ENCODE results near the gene DCST2.

DCST2 gene

GRCh38 chr1:155033524-155033923, at the start of gene DCST2, which contains the start of gene DCST1:
TSS of gene DCST2 (minus strand) at chr1:155033781. CDS start at chr1:155033701, 80 bp downstream.
TSS of gene DCST1 (plus strand) at chr1:155033824. CDS start at chr1:155034037, 213 bp downstream.
- no peak for DNase-seq (ENCODE audit: low spot score)

GRCh38 chr1:155083052-155083541, 49.5 kb upstream of the DCST2 start:
- no peak for DNase-seq (ENCODE audit: low spot score)

GRCh38 chr1:155082301-155083051, 48.9 kb upstream of the DCST2 start:
- no peak for DNase-seq (ENCODE audit: low spot score)

DNA sequence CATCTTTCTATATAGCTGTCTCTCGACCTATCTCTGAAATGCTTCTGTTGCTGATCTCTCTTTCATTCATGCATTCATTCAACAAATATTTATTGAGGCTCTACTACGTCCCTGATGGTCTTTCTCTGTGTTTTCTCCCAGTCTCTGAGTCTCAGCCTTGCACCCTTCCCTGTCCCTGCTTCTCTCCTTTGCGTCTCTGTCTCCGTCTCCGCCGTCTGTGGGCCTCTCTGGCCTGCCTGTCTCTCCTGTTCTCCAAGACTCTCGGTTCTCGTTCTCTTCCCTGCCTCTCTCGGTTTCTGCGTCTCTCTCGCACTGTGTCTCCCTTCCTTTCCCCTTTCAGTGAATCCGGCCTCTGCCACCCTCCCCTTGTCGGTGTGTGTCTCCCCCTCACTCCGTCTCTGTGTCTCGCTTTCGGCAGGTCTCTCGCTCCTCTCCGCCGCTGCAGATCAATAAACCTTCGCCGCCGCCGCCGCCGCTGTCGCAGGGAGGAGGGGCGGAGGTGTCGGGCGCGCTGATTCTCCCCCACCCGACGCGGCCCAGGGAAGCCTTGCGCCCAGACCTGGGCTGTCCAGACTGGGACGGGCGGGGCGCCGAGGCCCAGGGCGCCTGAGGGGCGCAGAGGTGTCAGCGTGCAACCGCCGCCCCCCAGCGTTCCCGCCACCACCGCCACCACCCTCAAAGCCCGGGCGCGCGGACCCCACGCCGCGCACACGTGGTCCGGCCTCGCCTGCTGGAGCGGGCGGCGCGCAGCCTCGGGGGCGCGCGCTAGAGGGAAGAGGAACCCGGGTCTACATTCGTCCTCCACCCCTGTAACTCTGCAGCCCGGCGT, 48.1 kb upstream of the DCST2 start:
- DNase-seq (ENCODE audit: low spot score): no peak

DNA sequence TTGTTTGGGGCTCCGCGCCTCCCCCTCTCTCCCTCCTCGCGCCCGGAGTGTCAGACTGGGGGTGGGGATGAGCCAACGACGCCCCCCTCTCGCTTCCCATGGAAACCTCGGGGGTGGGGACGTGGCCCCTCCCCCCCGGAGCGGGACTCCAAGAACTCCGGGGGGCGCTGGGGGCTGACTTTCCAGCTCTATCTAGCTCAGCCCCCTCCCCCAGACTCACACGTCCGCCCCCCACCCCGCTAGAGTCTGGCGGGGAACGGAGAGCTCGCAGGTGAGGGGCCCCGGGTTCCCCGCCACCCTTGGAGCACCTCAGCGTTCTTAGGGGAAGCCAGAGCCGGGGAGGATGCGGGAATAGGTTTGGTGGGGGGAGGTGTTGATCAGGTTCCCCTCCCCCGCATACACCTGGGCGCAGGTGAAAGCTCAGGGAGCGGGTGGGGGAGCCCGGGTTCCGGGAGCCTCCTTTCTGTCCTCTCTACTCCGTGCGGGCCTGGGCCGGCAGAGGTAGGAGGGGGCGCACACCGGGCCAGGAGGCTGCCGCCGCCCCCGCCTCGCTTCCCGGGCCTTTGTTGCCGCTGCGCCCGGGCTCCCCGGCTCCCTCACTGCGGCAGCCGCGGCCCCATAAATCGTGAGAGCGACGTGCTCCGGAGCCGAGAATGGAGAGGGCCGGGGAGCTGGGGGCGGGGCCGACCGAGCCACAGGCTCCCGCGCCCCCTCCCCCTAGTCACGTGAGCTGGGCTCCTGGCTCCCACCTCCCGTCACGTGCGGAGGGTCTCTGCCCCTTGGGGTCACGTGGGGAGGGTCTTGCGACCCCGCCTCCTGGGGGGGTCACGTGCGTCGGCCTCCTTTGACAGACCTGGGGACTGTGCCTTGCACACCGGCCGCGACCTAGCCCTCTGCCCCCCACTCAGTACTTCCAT, 47.0 kb upstream of the DCST2 start:
- no peak for DNase-seq (ENCODE audit: low spot score)

DNA sequence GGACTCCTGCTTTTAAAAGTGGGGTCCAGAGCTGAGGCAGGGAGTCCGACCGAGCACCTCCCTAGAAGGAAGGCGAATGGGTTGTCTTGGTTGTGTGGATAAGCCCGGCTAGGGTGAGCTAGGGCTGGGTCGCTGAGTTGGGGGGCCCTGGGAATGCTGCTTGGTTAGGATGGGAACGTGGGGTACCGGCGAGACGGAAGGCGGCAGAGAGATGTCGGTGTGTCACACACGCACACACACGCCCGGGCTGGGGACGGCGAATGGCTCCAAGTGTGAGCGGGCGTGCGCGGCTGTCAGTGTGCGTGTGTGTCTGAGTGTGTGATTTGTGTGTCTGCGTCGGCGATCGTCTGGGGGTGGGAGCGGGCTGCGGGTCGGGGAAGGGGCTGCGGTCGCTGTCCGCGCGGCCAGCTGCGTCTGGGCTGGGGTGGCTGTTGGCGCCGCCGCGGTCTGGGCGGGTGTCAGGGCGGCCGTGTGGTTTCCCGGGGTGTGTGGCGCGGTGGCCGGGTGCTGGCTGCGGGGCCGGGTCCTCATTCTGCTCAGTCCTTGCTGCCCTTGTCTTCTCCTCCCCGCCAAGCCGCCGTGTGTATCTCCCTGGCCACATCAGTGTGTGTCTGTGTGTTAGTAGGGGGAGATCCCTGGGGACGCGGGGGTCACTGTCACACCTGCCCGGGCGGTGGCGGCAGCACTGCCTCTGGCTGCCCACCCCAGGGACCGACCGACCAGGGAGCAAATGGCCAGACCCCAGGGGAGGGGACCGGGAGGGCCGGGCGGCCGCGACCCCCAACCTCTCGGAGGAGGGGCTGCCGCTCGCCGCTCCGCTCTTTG, 46.1 kb upstream of the DCST2 start:
- no peak for DNase-seq (ENCODE audit: low spot score)

DNA sequence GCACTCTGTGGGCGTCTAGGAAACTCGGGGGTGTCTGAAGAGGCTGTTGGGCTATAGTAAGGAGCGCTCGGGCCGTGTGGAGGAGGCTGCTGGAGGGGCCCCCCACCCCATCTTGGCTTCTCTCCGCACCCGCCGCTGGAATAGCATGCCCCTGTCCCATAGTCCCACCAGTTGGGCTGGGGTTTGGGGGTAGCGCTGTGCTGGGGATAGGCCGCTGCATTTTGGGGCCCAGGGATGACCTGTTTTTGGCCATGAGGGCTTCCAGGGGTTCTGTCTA, 45.6 kb upstream of the DCST2 start:
- no peak for DNase-seq (ENCODE audit: low spot score)

- DNase-seq (ENCODE audit: low spot score): no peak
Measured at GRCh38 chr1:155078469-155079209, 45.1 kb upstream of the DCST2 start, which contains the start of gene EFNA3. TSS of gene EFNA3 (plus strand) at chr1:155078837. CDS start at chr1:155078942, 105 bp downstream.

- no peak for DNase-seq (ENCODE audit: low spot score)
Measured at GRCh38 chr1:155077758-155078445, 44.3 kb upstream of the DCST2 start.

GRCh38 chr1:155077346-155077745, 43.8 kb upstream of the DCST2 start:
- DNase-seq (ENCODE audit: low spot score): no peak

DNA sequence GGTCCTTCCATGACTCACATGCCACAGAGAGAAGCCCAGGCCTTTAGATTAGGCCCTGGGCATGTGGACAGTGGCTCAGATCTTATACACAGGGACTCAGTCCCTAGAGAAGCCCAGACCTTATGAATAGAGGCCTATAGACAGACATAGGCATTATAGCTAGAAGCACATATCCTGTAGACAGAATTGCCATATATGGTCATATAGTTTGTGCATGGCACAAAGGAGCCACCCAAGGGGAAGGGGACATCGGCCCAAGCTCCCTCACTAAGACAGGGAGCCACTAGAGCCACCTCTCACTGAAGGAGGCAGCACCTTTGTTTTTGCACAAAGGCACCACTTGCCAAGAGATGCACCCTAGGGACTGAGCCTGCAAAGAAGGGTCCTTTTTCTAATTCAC, 42.8 kb upstream of the DCST2 start:
- no peak for DNase-seq (ENCODE audit: low spot score)

GRCh38 chr1:155075535-155075934, 42.0 kb upstream of the DCST2 start:
- no peak for DNase-seq (ENCODE audit: low spot score)

DNA sequence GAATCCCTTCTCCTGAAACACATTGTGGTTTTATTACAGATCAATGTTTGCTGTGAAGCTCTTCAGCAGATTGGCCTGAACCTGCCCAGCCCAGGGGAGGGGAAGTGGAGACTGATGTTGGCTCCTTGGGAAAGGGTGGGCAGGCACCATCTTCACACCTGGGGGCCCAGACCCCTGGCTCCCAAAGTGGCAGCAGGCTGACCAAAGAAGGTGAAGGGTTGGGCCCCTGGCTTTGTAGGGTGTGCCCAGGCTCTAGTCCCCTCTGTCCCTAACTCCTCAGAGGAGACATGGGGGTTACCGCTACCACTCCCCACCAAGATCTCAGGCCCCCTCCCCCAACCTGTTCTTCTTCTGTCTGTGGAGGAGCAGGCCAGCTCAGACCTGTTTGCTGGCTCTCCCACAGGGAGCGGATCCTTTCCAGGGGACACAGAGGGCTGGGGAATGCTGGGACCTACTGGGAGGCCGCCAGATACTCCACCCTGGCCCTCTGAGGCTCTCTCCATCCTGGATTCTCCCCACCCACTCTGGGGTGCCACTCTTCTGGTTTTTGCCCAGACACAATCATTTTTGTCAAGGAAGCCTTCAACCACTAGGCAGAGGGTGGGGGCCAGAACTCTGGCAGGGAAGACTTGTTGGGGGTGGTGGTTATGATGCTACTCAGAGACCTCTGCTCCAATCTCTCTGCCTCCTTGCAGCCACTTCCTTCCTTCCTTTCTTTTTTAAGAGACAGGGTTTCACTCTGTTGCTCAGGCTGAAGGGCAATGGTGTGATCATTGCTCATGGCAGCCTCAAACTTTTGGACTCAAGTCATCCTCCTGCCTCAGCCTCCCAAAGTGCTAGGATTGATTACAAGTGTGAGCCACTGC, 40.0 kb upstream of the DCST2 start:
- DNase-seq (ENCODE audit: low spot score): no peak

- no peak for DNase-seq (ENCODE audit: low spot score)
Measured at GRCh38 chr1:155072531-155073289, 39.1 kb upstream of the DCST2 start.

- no peak for DNase-seq (ENCODE audit: low spot score)
Measured at GRCh38 chr1:155071701-155072100, 38.1 kb upstream of the DCST2 start.

GRCh38 chr1:155070721-155071569, 37.4 kb upstream of the DCST2 start:
- DNase-seq (ENCODE audit: low spot score): peak; percentile 57

- DNase-seq (ENCODE audit: low spot score): no peak
Measured at GRCh38 chr1:155070158-155070621, 36.6 kb upstream of the DCST2 start.

Measured in kidney capillary endothelial cell (primary cell).